Measurements from ENCODE around the gene MYEOV. TPM values are rescaled to one million over a fixed set of nuclear protein-coding genes. Genes with fewer than 3 reads are reported as not detected.

Gene MYEOV
- total RNA-seq, 1 donor from 2014 or later, result 36.9 TPM

- DNase-seq (ENCODE audit: low read depth), result no peak
Observed at GRCh38 chr11:69299023-69299461, 5.1 kb downstream of the MYEOV start.

GRCh38 chr11:69299572-69299971, 5.6 kb downstream of the MYEOV start:
- no peak for TF ChIP-seq CTCF (IDR thresholded peaks at IDR 0.05; ENCODE audit: insufficient read depth, low read length, poor library complexity, severe bottlenecking)
- Histone ChIP-seq H3K27me3 (ENCODE audit: control insufficient read depth, insufficient read depth, low read length) (no peaks in the 10 kb centered on the region), H3K36me3 (ENCODE audit: control insufficient read depth, insufficient read depth, low read length) (no peaks in the 10 kb centered on the region), H3K4me3 (ENCODE audit: low read depth, low read length) (no peak overlapping the region)
- DNase-seq (ENCODE audit: low read depth), result no peak

More at GRCh38 chr11:69299023-69299461, 5.1 kb downstream of the MYEOV start:
- Histone ChIP-seq H3K36me3 (ENCODE audit: control insufficient read depth, insufficient read depth, low read length) (no peaks in the 10 kb centered on the region), H3K4me3 (ENCODE audit: low read depth, low read length) (no peak overlapping the region), H3K27me3 (ENCODE audit: control insufficient read depth, insufficient read depth, low read length) (no peaks in the 10 kb centered on the region)
- no peak for TF ChIP-seq CTCF (IDR thresholded peaks at IDR 0.05; ENCODE audit: insufficient read depth, low read length, poor library complexity, severe bottlenecking)

DNA sequence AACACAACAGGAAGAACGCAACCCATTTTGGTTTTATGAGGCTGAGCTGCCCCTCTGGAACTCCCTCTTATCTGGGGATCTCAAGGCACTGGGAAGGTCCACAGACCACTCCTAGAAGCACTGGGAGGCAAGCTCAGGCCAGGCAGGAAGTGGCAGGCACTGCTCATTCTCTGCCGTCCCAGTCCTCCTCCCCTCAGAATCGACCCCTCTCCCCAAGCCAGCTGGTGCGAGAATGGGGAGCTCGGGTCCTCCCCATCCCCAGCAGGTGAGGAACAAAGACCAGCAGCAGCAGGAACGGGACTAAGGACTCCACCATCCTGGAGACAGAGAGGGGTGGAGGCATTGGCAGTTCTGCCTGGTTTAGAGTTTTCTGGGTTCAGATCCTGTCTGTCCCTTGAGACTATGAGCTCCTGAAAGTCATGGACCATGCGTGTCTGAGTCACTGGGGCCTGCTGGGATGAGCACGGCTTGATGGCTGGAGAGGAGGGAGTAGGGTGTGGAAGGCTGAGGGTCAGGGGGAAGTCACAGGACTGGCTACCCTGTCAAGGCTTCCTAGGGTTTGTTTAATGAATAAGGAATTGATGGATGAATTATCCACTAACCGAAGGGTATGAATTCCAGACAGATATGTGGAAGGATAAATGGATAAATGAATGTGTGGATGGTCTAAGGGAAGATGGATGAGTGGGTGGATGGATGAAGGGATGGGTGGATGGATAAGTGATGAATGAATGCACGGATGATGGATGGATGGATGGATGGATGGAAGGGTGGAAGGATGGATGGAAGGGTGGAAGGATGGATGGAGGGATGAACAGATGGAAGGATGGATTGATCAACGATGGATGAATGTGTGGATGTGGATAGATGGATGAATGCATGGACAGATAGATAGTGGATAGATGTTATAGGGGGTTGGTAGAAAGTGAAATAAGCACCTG, 6.4 kb downstream of the MYEOV start:
- no peaks in the 10 kb centered on the region for H3K36me3 ChIP-seq (ENCODE audit: control insufficient read depth, insufficient read depth, low read length)
- no peak overlapping the region for H3K4me3 ChIP-seq (ENCODE audit: low read depth, low read length)
- no peak for DNase-seq (ENCODE audit: low read depth)
- H3K27me3 ChIP-seq (ENCODE audit: control insufficient read depth, insufficient read depth, low read length), result no peaks in the 10 kb centered on the region
- no peak for TF ChIP-seq CTCF (IDR thresholded peaks at IDR 0.05; ENCODE audit: insufficient read depth, low read length, poor library complexity, severe bottlenecking)

GRCh38 chr11:69301081-69301454, 7.1 kb downstream of the MYEOV start:
- DNase-seq (ENCODE audit: low read depth), result no peak
- no peak for TF ChIP-seq CTCF (IDR thresholded peaks at IDR 0.05; ENCODE audit: insufficient read depth, low read length, poor library complexity, severe bottlenecking)
- H3K36me3 ChIP-seq (ENCODE audit: control insufficient read depth, insufficient read depth, low read length), result no peaks in the 10 kb centered on the region
- H3K4me3 ChIP-seq (ENCODE audit: low read depth, low read length), result no peak overlapping the region
- no peaks in the 10 kb centered on the region for H3K27me3 ChIP-seq (ENCODE audit: control insufficient read depth, insufficient read depth, low read length)

GRCh38 chr11:69301455-69302401, 7.8 kb downstream of the MYEOV start:
- peak; percentile 80 for DNase-seq (ENCODE audit: low read depth)
- H3K4me3 ChIP-seq (ENCODE audit: low read depth, low read length), result no peak overlapping the region
- no peak for TF ChIP-seq CTCF (IDR thresholded peaks at IDR 0.05; ENCODE audit: insufficient read depth, low read length, poor library complexity, severe bottlenecking)
- H3K27me3 ChIP-seq (ENCODE audit: control insufficient read depth, insufficient read depth, low read length), result no peaks in the 10 kb centered on the region
- H3K36me3 ChIP-seq (ENCODE audit: control insufficient read depth, insufficient read depth, low read length), result no peaks in the 10 kb centered on the region
